BLaER1 treated with 17β-estradiol and CSF1 and Interleukin-3, amounts not matched to agents 10 nM and 100 nM (cell line): Measurements from ENCODE around the gene FNDC5.
A peak's percentile ranks its signal among the peaks of the same experiment; 100 is the strongest.

ENCODE experiments used
- H3K27ac ChIP-seq, 11 experiments: shearing (Covaris generic); formaldehyde crosslinking; 2 replicates each; pipeline ENCODE4 v1.8.1; 2022
- H3K27me3 ChIP-seq, 11 experiments: shearing (Covaris generic); formaldehyde crosslinking; 2 replicates each; pipeline ENCODE4 v1.8.1; 2022
- H3K36me3 ChIP-seq, 11 experiments: shearing (Covaris generic); formaldehyde crosslinking; 2 replicates each; pipeline ENCODE4 v1.8.1; 2022
- H3K4me1 ChIP-seq, 10 experiments: shearing (Covaris generic); formaldehyde crosslinking; 2 replicates each; pipeline ENCODE4 v1.8.1; 2022
- H3K4me2 ChIP-seq, 11 experiments: shearing (Covaris generic); formaldehyde crosslinking; 2 replicates each; pipeline ENCODE4 v1.8.1; 2022
- H3K4me3 ChIP-seq, 10 experiments: shearing (Covaris generic); formaldehyde crosslinking; 2 replicates each; pipeline ENCODE4 v1.8.1; 2022
- H3K9ac ChIP-seq, 11 experiments: shearing (Covaris generic); formaldehyde crosslinking; 2 replicates each; pipeline ENCODE4 v1.8.1; 2022
- H3K9me3 ChIP-seq, 11 experiments: shearing (Covaris generic); formaldehyde crosslinking; replicated peaks in 1 of 11; 2 replicates each; pipeline ENCODE4 v1.8.1; 2022
- H4K20me1 ChIP-seq, 11 experiments: shearing (Covaris generic); formaldehyde crosslinking; 2 replicates each; pipeline ENCODE4 v1.8.1; 2022
- Cebpa-rat ChIP-seq, 11 experiments: shearing (Covaris generic); IDR thresholded peaks; 2 replicates each; pipeline ENCODE4 v1.8.1; 2022

The FNDC5 gene

DNA sequence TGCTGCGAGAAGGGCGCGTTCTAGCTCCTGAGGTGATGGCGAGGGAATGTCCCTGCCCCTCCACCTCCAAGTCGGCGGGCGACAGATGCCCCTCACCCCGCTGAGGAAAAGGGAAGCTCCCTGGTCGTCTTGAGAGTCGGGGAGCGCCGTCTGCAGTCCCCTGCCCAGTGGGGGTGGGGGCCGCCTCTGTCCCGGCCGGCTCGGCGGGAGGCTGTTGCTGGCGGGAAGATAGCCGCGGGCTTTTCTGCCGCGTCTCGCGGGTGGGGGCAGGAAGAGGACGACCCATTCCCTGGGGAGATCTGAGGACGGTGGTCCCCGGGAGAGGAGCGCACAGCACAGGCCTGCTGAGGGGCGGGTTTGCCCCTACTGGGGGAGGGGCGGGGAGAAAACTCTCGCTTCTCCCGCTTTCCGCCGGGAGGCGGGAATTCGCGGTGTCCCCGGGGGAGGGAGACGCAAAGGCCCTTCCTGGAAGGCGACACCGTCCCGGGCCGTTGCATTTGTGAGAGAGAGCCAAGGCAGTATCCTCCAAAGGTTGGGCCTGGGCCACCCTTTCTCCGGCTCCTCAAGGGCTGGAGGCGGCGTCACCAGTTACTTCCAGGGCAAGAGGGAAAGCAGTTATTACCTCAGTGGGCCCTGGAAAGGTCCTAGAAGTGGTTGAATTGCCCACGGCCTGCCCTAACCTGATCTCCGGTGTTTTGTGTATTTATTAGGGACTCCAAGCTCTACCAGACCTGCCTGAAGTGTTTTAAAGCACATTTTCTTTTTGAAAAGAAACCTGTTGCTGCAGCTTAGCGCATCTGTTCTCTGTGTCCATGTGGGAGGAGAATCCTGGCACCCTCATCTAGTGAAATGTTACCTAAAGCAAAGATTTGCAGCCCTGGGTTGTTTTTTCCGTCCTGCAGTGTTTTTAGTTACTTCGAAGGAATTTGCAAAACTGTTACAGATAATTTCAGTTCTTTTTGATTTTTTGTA lies 52.6 kb downstream of the FNDC5 start:
- Histone ChIP-seq H3K4me3 (peak overlapping the region; percentile 82 to 99 (median 90)), H3K9me3 (no peaks in the 10 kb centered on the region), H3K36me3 (peaks cover 12 to 44% (median 33%) of the 10 kb centered on the region in 11 experiments), H3K4me2 (peak overlapping the region; percentile 81 to 98 (median 91)), H3K4me1 (peaks cover 37 to 65% (median 50%) of the 10 kb centered on the region in 10 experiments), H3K9ac (peak overlapping the region; percentile 95 to 99 (median 99)), H3K27ac (peak overlapping the region; percentile 82 to 100 (median 99)), H3K27me3 (no peaks in the 10 kb centered on the region), H4K20me1 (peaks cover 14 to 54% (median 27%) of the 10 kb centered on the region in 11 experiments; a peak in 20 of 22 replicates)
- TF ChIP-seq Cebpa-rat (IDR thresholded peaks at IDR 0.05): no peak

DNA sequence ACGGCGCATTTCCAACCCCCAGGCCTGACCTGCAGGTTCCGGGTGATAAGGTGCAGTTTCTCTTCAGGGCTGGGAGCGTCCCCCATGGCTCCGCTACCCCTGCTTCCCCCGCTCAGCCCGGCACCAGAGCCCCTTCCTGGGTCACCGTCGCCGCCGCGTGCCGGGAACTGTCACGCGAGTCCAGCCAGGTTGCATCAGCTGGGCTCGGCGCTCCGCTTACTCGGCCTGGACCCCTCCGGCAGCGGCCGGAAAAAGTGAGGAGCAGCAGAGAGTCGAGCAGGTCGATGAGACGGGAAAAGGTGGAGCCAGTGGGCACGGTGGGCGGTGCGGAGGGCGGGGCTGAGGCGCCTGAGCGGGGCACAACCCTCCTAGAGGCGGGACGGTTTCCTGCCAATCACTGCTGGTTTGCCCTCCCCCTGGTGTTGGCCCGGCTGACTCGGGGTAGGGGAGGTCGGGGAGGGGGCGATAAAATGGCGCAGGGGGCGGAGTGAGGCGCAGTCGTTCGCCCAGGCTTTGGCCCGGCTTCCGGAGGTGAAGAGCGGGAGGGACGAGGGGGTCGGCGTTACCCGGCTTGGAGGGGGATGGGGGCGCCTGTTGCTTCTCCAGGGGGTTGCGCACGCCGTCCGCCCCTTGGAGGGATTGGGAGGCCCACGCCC lies 53.4 kb downstream of the FNDC5 start, which contains the start of the genes S100PBP and YARS1:
S100PBP (plus strand) TSS at position 495 of the 656 bp plus-strand sequence. CDS start 8,447 bp downstream, outside the sequence.
YARS1 (minus strand) TSS at position 200 of the 656 bp plus-strand sequence; CDS start at position 86, 114 bp downstream.
- H3K27me3 ChIP-seq: no peaks in the 10 kb centered on the region
- peak within 1 kb of the TSS; percentile 82 to 99 (median 90) for H3K4me3 ChIP-seq
- H3K27ac ChIP-seq: peak within 1 kb of the TSS; percentile 97 to 100 (median 99)
- peak within 1 kb of the TSS; percentile 96 to 99 (median 99) for H3K9ac ChIP-seq
- peak within 1 kb of the TSS; percentile 88 to 98 (median 93) for H3K4me2 ChIP-seq
- H3K4me1 ChIP-seq: peaks cover 37 to 64% (median 46%) of the 10 kb centered on the region in 10 experiments
- peaks cover 18 to 52% (median 41%) of the 10 kb centered on the region in 11 experiments for H3K36me3 ChIP-seq
- peak in 8 of 11 experiments; percentile 20 to 77 (median 60); a peak in 10 of 22 replicates for TF ChIP-seq Cebpa-rat (IDR thresholded peaks at IDR 0.05)
- peaks cover 22 to 55% (median 35%) of the 10 kb centered on the region in 11 experiments; a peak in 20 of 22 replicates for H4K20me1 ChIP-seq
- no peaks in the 10 kb centered on the region for H3K9me3 ChIP-seq

DNA sequence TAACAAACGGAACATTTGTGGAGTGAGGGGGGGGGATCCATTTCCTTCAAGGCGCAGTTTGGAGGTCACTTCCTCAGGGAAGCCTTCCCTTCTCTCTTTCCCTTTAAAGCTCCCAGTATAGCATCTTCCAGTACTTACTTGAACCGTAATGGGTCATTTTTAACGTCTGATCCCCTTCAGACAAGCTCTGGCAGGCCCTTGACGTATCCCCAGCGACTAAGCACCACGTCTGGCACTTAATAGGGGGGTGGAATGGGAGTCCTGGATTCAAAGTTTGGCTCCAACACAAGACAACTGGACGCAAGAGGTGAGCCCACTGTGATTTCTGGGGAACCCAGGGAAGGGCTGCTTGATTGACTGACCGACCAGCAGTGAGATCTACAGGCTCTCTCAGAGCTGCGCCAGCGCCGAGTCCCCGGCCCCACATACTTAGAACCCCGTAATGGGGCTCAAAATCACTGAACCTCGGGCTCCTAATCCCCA lies 54.0 kb downstream of the FNDC5 start:
- H3K27me3 ChIP-seq: no peaks in the 10 kb centered on the region
- peak overlapping the region; percentile 97 to 100 (median 99) for H3K27ac ChIP-seq
- TF ChIP-seq Cebpa-rat (IDR thresholded peaks at IDR 0.05): no peak
- H3K36me3 ChIP-seq: peaks cover 24 to 57% (median 47%) of the 10 kb centered on the region in 11 experiments
- H3K4me3 ChIP-seq: peak overlapping the region; percentile 82 to 99 (median 90)
- H3K9ac ChIP-seq: peak overlapping the region; percentile 96 to 99 (median 99)
- H4K20me1 ChIP-seq: peaks cover 28 to 59% (median 41%) of the 10 kb centered on the region in 11 experiments
- peaks cover 35 to 58% (median 43%) of the 10 kb centered on the region in 10 experiments for H3K4me1 ChIP-seq
- peak overlapping the region; percentile 76 to 96 (median 86) for H3K4me2 ChIP-seq
- no peaks in the 10 kb centered on the region for H3K9me3 ChIP-seq

GRCh38 chr1:32813941-32814739 lies 56.6 kb downstream of the FNDC5 start:
- no peak; a peak in 1 of 22 replicates for TF ChIP-seq Cebpa-rat (IDR thresholded peaks at IDR 0.05)
- peaks cover 0 to 2% (median 0%) of the 10 kb centered on the region in 11 experiments; a peak in 1 of 22 replicates for H3K9me3 ChIP-seq
- no peak overlapping the region; a peak in 1 of 22 replicates for H3K9ac ChIP-seq
- peaks cover 41 to 71% (median 67%) of the 10 kb centered on the region in 11 experiments for H4K20me1 ChIP-seq
- no peak overlapping the region for H3K27ac ChIP-seq
- peaks cover 50 to 69% (median 66%) of the 10 kb centered on the region in 11 experiments for H3K36me3 ChIP-seq
- H3K4me2 ChIP-seq: peak overlapping the region; percentile 76 to 96 (median 86); a peak in 20 of 22 replicates
- peaks cover 27 to 41% (median 30%) of the 10 kb centered on the region in 10 experiments for H3K4me1 ChIP-seq
- H3K27me3 ChIP-seq: no peaks in the 10 kb centered on the region
- no peak overlapping the region for H3K4me3 ChIP-seq
